ENCODE data around the gene KSR2.
"Not testable (repeated sequence)": the region's sequence is repeated elsewhere in the genome, so short reads cannot be mapped to it uniquely, and the experiment has no call there.

Gene KSR2

DNA sequence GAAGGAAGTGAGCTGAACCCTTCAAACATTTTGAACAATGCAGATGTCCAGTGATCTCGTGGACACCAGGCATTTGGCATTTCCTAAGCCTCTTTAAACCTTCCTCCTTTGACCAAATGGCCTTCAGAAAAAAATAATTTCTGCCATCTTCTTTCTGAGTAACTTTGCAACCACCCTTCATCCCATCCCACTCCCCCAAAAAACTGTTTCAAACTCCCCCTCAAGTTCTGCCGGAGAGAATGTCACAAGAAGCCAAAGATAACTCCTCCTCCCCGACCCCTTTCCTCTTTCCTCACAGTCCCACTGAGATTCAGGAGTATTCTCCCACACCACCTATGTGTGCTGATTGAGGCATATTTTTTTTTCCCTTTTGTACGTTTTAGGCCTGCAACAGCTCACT lies 1.7 kb downstream of the KSR2 start:
- DNase-seq = no peak

- no peak for DNase-seq
Measured at GRCh38 chr12:117966511-117966910, 2.3 kb downstream of the KSR2 start.

DNA sequence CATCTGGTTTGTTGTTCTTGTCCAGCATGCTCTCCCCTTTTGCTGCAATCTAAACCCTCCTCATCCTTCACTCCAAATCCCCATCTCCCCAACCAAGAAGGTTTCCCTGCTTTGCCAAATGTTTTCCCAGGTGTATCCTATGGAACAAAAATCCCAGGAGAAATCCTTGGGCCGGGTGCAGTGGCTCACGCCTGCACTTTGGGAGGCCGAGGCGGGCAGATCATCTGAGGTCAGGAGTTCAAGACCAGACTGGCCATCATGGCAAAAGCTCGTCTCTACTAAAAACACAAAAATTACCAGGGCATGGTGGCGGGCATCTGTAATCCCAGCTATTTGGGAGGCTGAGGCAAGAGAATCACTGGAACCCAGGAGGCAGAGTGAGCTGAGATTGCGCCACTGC lies 5.0 kb downstream of the KSR2 start:
- no peak for DNase-seq

DNA sequence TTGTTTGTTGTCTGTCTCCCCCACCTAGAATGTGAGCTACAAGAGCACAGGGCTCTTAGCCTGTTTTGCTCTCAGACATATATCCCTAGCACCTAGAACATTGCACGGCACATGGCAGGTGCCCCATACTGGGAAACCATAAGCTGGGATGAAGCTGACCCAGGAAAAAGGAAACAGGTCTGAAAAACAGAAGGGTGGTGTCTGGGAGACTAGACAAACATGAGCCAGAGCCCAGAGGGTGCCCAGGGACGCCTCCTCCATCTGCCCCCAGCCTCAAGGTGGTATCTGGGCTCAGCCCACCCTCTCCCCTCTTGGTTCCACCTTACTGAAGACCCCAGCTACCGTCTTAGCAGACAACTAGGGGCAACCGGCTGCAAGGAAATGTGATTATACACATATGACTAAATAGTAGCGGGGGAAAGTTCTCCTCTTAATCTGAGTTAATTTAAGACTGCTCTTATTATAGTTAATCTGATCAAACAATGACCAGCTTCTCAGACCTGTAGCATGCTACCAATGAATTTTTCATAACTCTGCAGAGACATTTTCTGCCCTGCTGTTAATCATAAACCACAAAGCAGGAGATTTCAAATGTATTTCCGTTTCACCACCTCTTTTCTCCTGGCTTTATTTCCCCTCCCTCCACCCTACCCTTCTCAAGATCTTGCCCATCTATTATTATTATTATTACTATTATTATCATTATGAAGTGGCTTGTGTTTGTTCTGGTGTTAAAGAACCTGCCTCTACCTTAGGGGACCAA lies 31.9 kb downstream of the KSR2 start:
- no peak for DNase-seq

DNA sequence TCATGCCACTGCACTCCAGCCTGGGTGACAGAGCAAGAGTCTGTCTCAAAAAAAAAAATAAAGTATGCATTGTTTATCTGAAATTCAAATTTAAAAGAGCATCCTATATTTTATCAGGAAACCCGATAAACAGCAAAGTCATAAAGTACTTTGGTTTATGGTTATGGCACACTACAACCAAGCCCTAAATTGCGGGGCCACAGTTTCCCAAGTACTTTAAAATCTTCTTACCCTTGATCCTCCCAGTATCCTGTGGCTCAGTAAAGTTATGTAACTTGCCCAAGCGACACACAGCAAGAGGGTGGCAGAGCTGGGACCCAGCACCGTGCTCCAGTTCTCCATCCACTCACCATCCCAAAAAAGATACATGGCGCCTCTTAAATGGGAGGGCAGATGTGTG lies 35.2 kb downstream of the KSR2 start:
- no peak for DNase-seq

DNA sequence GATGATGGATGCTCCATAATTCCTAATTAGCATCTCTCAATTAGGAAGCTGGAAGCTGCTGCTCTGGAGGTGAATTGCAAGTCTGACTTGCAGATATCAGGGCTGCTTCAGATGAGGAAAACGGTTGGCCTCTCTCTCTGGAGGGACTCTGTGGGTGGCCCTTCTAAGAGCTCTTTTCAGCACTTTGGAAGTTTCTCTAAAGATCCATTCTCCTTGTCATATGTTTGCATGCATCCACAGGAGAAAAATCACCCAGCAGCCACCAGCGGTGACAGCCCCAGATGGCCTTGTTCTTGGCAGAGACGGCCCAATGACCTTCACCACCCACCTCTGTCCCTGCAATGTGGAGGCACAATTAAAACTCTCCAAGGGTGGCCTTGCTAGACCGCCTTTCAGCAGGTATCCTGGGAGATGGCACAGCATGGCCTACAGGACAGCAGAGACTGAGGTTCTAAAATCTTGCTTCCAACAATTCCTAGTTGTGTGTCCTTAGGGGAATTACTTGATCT lies 42.3 kb downstream of the KSR2 start:
- DNase-seq = no peak

- no peak for DNase-seq
Measured at GRCh38 chr12:117921929-117922777, 46.6 kb downstream of the KSR2 start.

- no peak for DNase-seq
Measured at GRCh38 chr12:117919479-117919878, 49.3 kb downstream of the KSR2 start.

- DNase-seq = no peak
Measured at GRCh38 chr12:117914686-117915085, 54.1 kb downstream of the KSR2 start.

- no peak for DNase-seq
Measured at GRCh38 chr12:117912756-117913155, 56.0 kb downstream of the KSR2 start.

DNA sequence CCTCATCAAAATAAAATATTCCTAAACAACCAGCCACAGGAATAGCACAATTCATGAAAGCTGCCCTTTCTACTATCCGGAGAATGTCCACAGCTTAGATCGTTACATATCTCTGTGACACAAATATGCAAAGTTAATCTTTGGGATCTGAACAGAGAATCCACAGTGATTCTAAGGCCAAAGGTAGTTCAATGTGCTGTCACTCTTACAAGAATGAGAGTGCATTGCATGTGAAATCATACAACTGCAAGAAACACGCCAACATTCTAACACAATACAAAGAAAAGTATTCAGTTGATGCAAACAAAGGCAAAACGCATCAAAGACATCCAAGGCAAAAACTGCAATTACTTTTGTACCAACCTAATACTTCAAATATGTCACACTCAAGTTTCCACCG lies 60.4 kb downstream of the KSR2 start:
- DNase-seq = no peak

DNA sequence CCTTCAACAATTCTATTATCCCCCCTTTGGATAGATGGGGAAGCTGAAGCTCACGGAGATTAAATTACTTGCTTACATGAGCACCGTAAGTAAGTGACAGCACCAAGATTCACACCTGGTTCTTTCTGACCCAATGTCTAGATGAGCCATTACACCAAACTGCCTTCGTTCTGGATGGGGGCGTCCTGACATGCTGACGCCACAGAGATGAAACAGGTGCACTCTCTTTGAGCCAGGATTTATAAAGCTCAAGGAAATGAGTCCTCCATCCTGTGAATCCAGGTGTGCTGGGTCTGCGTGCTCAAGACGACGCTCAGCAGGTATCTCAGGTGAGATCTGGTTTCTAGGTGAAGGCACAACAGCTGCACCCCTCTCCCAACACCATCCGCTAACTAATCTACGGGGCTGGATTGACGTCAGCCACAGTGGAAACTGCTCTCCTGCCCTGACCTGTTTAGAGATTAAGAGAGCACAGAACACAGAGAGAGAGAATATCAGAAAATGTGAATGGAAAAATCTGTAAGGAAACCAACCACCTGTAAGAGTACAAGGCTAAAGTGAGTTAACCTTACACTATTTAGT lies 61.6 kb downstream of the KSR2 start:
- no peak for DNase-seq

- no peak for DNase-seq
Measured at GRCh38 chr12:117904051-117904450, 64.7 kb downstream of the KSR2 start.

DNA sequence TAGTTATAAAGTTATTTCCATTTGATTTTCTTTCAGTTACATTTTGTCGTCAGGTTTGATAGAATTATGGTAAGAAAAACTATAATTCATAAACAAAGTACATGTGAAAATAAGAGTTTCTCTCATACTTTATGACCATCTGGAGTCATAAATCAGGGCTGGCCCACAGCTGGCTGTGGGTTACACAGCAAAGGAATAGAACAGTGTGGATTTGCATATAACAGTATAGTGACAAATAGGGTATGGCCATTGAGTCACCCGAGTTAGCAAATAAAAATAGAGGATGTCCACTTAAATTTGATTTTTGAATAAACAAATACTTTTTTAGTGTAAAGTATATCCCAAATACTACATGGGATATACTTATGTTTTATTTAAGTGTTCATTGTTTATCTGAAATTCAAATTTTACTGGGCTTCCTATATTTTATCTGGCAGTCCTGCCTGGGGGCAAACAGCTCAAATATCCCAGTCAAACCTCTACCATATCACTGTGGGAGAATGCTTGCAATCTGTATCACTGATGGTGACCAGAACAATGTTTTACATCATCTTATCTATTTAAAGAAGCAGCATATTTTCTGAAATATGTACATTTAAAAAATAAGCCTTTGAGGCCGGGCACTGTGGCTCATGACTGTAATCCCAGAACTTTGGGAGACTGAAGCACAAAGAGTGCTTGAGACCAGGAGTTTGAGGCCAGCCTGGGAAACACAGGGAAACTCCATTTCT lies 65.5 kb downstream of the KSR2 start:
- no peak for DNase-seq

- DNase-seq = no peak
Measured at GRCh38 chr12:117901631-117902030, 67.2 kb downstream of the KSR2 start.

DNA sequence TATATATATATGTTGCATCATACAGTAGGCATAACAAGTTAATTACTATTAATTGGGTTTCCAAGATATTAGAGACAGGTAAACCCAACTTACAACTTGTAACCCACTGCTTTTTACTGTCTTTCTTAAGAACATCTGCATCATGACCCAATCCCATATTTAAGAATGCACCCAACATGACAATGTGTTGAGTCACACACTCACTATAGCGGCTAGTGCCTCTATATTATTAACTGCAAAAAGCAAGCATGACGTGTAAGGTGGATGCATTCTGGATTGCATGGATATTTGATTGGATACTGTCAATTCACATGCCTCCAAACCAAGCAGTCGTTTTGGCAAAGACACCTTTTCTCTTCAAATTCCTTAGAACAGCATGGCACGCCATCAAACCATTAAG lies 68.2 kb downstream of the KSR2 start:
- DNase-seq = no peak

- DNase-seq = no peak
Measured at GRCh38 chr12:117897372-117898161, 71.2 kb downstream of the KSR2 start.

- DNase-seq = no peak
Measured at GRCh38 chr12:117896009-117896408, 72.8 kb downstream of the KSR2 start.

GRCh38 chr12:117892441-117892840 lies 76.3 kb downstream of the KSR2 start:
- no peak for DNase-seq

DNA sequence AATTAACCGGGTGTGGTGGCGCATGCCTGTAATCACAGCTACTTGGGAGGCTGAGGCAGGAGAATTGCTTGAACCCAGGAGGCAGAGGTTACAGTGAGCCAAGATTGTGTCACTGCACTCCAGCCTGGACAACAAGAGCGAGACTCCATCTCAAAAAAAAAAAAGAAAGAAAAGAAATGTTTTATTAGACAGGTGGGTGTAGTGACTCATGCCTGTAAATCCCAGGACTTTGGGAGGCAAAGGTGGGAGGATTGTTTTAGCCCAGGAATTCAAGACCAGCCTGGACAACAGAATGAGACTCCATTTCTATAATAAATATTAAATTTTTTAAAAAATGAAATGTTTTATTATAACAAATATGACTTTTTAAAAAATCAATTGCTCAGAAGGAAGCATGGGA lies 77.5 kb downstream of the KSR2 start:
- not testable (repeated sequence) for DNase-seq

DNA sequence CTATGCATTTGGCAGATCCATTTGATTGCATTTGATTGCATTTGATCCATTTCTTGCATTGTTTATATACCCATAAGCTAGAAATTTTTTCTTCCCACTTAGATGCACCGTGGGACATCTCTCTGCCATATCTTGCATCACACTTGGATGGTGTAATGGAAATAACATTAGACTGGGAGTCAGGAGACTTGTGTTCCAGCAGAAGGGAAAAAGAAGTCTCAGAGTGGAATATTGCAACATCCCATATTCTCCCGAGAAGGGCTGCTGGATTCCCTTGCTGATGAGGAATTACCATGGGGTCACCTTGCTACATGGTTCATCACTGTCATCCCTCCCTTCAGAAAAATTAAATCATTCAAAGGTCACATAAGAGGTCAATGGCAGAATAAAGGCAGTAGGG lies 78.1 kb downstream of the KSR2 start:
- DNase-seq = no peak

GRCh38 chr12:117890137-117890536 lies 78.7 kb downstream of the KSR2 start:
- DNase-seq = no peak
